A549 (cell line): Measurements from ENCODE around the gene PILRA. TPM values are rescaled to one million over a fixed set of nuclear protein-coding genes. Genes with fewer than 3 reads are reported as not detected.
"Not testable (repeated sequence)": the region's sequence is repeated elsewhere in the genome, so short reads cannot be mapped to it uniquely, and the experiment has no call there.

ENCODE experiments used
- ATAC-seq, 2 experiments: fragments of 200-7000 bp in 1 of 2; fragments of >200 bp in 1 of 2; cut with Nextera tagmentation in 1 of 2; cut with Tn5 transposase in 1 of 2; 3 replicates each; pipeline versions ENCODE4 v1.8.0 to v1.9.1; 2018 to 2020; ENCODE audit warnings: mild to moderate bottlenecking in 1 of 2, moderate library complexity in 1 of 2
- CTCF ChIA-PET: fragments of 300-600 bp; sonication (Branson Sonifier 250); formaldehyde crosslinking; extraction: SDS; loops from one replicate; lab custom pipeline; 2021; ENCODE audit warnings: antibody characterized with exemption, inconsistent platforms; lab: Yijun Ruan, JAX
- POLR2A ChIA-PET: fragments of 350-600 bp; formaldehyde crosslinking; extraction: SDS; loops from one replicate; lab custom pipeline; 2021; ENCODE audit warnings: antibody characterized with exemption, inconsistent platforms; lab: Yijun Ruan, JAX
- DNase-seq, 2 experiments: peaks; one replicate each; pipeline versions ENCODE4 v3.0.0 to v3.0.0-alpha.2; 2011 to 2016; ENCODE audit warnings: low read depth in 1 of 2, low spot score in 1 of 2
- FAIRE-seq: peaks from 2 replicates; lab custom pipeline; 2011; peaks lifted over from hg19 to GRCh38; lab: Jason Lieb, UNC
- H3K27ac ChIP-seq, 2 experiments: fragments of >200 bp; sonication (Bioruptor Twin); formaldehyde crosslinking; 3 replicates each; pipeline ENCODE4 v1.5.1; 2016 to 2017
- H3K4me1 ChIP-seq: fragments of >200 bp; sonication (Bioruptor Twin); formaldehyde crosslinking; 3 replicates; pipeline ENCODE4 v1.6.1; 2016
- H3K4me2 ChIP-seq: fragments of >200 bp; sonication (Bioruptor Twin); formaldehyde crosslinking; 3 replicates; pipeline ENCODE4 v1.6.1; 2016
- H3K4me3 ChIP-seq: fragments of >200 bp; sonication (Bioruptor Twin); formaldehyde crosslinking; 3 replicates; pipeline ENCODE4 v1.5.1; 2016
- H3K9me3 ChIP-seq: fragments of >200 bp; sonication (Bioruptor Twin); formaldehyde crosslinking; 3 replicates; pipeline ENCODE4 v1.6.1; 2016
- ATOH8 ChIP-seq: fragments of 250-450 bp; sonication (Bioruptor Pico); IDR thresholded peaks from 2 replicates; pipeline ENCODE4 v1.5.0; 2020; ENCODE audit warnings: low read depth, mild to moderate bottlenecking, moderate library complexity
- EHMT2 ChIP-seq: fragments of 200-600 bp; sonication (generic); IDR thresholded peaks from 2 replicates; pipeline ENCODE4 v1.6.1; 2016; ENCODE audit warnings: antibody characterized with exemption, low read depth, mild to moderate bottlenecking, moderate library complexity
- EP300 ChIP-seq, 2 experiments: fragments of >200 bp; sonication (Bioruptor Twin); formaldehyde crosslinking; IDR thresholded peaks; 2 replicates in 1 of 2; 3 replicates in 1 of 2; pipeline ENCODE4 v1.6.1; 2016 to 2017
- HES2 ChIP-seq: fragments of >200 bp; sonication (Bioruptor Twin); formaldehyde crosslinking; IDR thresholded peaks from 2 replicates; pipeline ENCODE4 v1.6.1; 2016
- HEYL ChIP-seq: fragments of 250-450 bp; sonication (Bioruptor Pico); IDR thresholded peaks from 2 replicates; pipeline ENCODE4 v1.8.0; 2021; ENCODE audit warnings: mild to moderate bottlenecking, moderate library complexity
- MAZ ChIP-seq: fragments of 150-350 bp; IDR thresholded peaks from 2 replicates; pipeline ENCODE4 v1.6.1; 2014; ENCODE audit warnings: antibody characterized with exemption, low read depth, low read length, borderline replicate concordance
- NFE2L2 ChIP-seq: fragments of 150-350 bp; conservative IDR thresholded peaks from 2 replicates; pipeline ENCODE4 v1.6.1; 2014; ENCODE audit warnings: low read length
- POLR2A ChIP-seq: IDR thresholded peaks from 2 replicates; pipeline ENCODE4 v1.6.1; 2012; ENCODE audit warnings: mild to moderate bottlenecking, low read length
- RARB ChIP-seq: fragments of 250-450 bp; sonication (Bioruptor Pico); IDR thresholded peaks from 2 replicates; pipeline ENCODE4 v1.8.0; 2021; ENCODE audit warnings: mild to moderate bottlenecking, moderate library complexity
- RNF2 ChIP-seq: fragments of 200-600 bp; sonication (generic); IDR thresholded peaks from 2 replicates; pipeline ENCODE4 v1.6.1; 2016; ENCODE audit warnings: low read depth, mild to moderate bottlenecking, antibody characterized with exemption, moderate library complexity, borderline replicate concordance
- WGBS: methylation state at CpG from one replicate; pipeline ENCODE4 v1.1.6; 2017; ENCODE audit errors: missing lambda C conversion rate; 5-methylcytosine and 5-hydroxymethylcytosine counted together
- polyA minus RNA-seq: library from RNA; depleted of rRNA, polyadenylated mRNA; stranded (reverse); fragments of >200 nt; gene quantifications from 2 replicates; pipeline ENCODE4 v1.2.3, GENCODE V29; 2011; rRNA and poly(A)+ RNA removed
- polyA plus RNA-seq, 4 experiments: library from polyadenylated mRNA; depleted of rRNA in 3 of 4; stranded (reverse); fragments of >200 nt; fragmentation: RNase III in 1 of 4; extraction: RNeasy Plus Mini Kit Qiagen cat#74134 plus additional on column Dnase treatment in 1 of 4; gene quantifications; 2 replicates in 3 of 4; 3 replicates in 1 of 4; pipeline ENCODE4 v1.2.3, GENCODE V29; 2011 to 2017
- TF ChIP-seq, protein P1 (sequence below): IDR thresholded peaks from 2 replicates; pipeline ENCODE4 v1.6.1; 2012; ENCODE audit warnings: low read depth, borderline replicate concordance

PILRA gene
- polyA plus RNA-seq (2011; rRNA removed), result 3.3 and 3.9 TPM in 2 replicates
- 1.8 and 2.1 TPM in 2 replicates for polyA plus RNA-seq (2012; cell fraction: cytosol; rRNA removed)
- polyA plus RNA-seq (2012; cell fraction: nucleus; rRNA removed), result 16.9 and 20.3 TPM in 2 replicates
- polyA plus RNA-seq (2017; fragmentation: RNase III; extraction: RNeasy Plus Mini Kit Qiagen cat#74134 plus additional on column Dnase treatment), result 1.9 to 3.8 TPM (median 3.4 TPM) in 3 replicates
- 3.1 and 3.7 TPM in 2 replicates for polyA minus RNA-seq

- H3K4me1 ChIP-seq, result peaks cover 7% of the 10 kb centered on the region; the same call in 2 of the 3 replicates
- no peak for DNase-seq
- POLR2A ChIA-PET, result no interaction called here
- no peak within 1 kb of the TSS; the same call in 2 of the 3 replicates for H3K4me2 ChIP-seq
- CTCF ChIA-PET, result no interaction called here
- H3K4me3 ChIP-seq, result no peak within 1 kb of the TSS
- WGBS, result 49% methylated on average over 6 of the region's 12 CpGs
- TF ChIP-seq EHMT2 (no peak), NFE2L2 (no peak), HES2 (no peak), RNF2 (no peak), RARB (CRISPR knock-in tag) (no peak), ATOH8 (CRISPR knock-in tag) (no peak), EP300 (IDR thresholded peaks at IDR 0.05) (no peak), POLR2A (no peak), HEYL (CRISPR knock-in tag) (no peak), MAZ (no peak)
- TF ChIP-seq, protein P1, sequence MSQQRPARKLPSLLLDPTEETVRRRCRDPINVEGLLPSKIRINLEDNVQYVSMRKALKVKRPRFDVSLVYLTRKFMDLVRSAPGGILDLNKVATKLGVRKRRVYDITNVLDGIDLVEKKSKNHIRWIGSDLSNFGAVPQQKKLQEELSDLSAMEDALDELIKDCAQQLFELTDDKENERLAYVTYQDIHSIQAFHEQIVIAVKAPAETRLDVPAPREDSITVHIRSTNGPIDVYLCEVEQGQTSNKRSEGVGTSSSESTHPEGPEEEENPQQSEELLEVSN, result no peak
- no peak for FAIRE-seq
- H3K9me3 ChIP-seq, result no peaks in the 10 kb centered on the region
- H3K27ac ChIP-seq, result peak within 1 kb of the TSS in 1 of 2 experiments; percentile 70; a peak in 3 of 6 replicates
- ATAC-seq, result peak; percentile 23 to 28; a peak in 5 of 6 replicates
Measured at GRCh38 chr7:100373261-100373831, at the start of gene PILRA. Gene PILRA (plus strand): TSS chr7:100373487. CDS start chr7:100373657, 170 bp downstream.

DNA sequence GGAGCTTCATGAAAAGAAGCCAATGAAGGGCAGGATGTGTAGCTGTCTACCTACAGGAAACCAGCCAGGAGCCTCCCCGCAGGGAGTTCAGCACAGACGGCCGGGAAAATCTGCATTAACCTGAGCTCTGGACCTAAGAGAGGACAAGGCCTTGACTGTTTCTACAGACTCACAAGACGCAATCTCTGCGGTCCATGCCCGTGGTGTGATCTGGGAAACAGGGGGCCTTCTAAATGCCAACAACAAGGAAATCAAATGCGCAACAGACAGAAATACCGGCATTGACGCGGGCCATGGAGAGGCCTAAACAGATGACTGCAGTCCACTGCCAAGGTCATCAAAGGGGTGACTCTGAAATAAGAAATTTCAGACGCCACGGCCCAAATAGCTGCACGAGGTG is 49.1 kb upstream of the PILRA start:
- H3K9me3 ChIP-seq, DNase-seq, H3K4me3 ChIP-seq, H3K4me2 ChIP-seq, H3K4me1 ChIP-seq, FAIRE-seq, H3K27ac ChIP-seq, ATAC-seq, POLR2A ChIA-PET: not testable (repeated sequence)
- CTCF ChIA-PET, result interaction anchor here (1.1 kb wide), 1 partner anchor 192 kb away, joined by 3 read pairs; no protein-coding TSS in a partner anchor
- 92% methylated on average over 13 of the region's 13 CpGs for WGBS

DNA sequence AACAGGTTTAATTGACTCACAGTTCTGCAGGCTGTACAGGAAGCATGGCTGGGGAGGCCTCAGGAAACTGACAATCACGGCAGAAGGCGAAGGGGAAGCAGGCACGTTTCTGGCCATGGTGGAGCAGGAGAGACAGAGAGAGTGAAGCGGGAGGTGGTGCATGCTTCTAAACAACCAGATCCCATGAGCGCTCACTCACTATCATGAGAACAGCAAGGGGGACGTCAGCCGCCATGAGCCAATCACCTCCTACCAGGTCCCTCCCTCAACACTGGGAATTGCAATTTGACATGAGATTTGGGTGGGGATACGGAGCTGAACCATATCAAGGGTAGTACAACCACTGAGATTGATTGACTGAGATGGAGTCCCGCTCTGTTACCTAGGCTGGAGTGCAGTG is 47.6 kb upstream of the PILRA start:
- CTCF ChIA-PET, result interaction anchor here (1.2 kb wide), 1 partner anchor 22 kb away, joined by 3 read pairs; no protein-coding TSS in a partner anchor

GRCh38 chr7:100326914-100327313 is 46.4 kb upstream of the PILRA start:
- H3K4me3 ChIP-seq, H3K27ac ChIP-seq, ATAC-seq, POLR2A ChIA-PET, FAIRE-seq, H3K4me1 ChIP-seq, H3K4me2 ChIP-seq, DNase-seq, H3K9me3 ChIP-seq: not testable (repeated sequence)
- 97% methylated on average over 11 of the region's 11 CpGs for WGBS
- CTCF ChIA-PET, result interaction anchor here (1.2 kb wide), 1 partner anchor 20 kb away, joined by 3 read pairs; no protein-coding TSS in a partner anchor

More for the DNA sequence above, 47.6 kb upstream of the PILRA start:
- H3K4me2 ChIP-seq, DNase-seq, H3K4me1 ChIP-seq, POLR2A ChIA-PET, FAIRE-seq, ATAC-seq, H3K4me3 ChIP-seq, H3K27ac ChIP-seq, H3K9me3 ChIP-seq: not testable (repeated sequence)
- 95% methylated on average over 9 of the region's 9 CpGs for WGBS
